SK-N-SH (cell line): ENCODE data around the gene BOLA3. TPM values are rescaled to one million over a fixed set of nuclear protein-coding genes. Genes with fewer than 3 reads are reported as not detected.

Source experiments
- CTCF ChIA-PET: fragments of 300-600, 350-600 bp; formaldehyde crosslinking; extraction: SDS; loops from one replicate; lab custom pipeline; 2021; lab: Yijun Ruan, JAX
- POLR2A ChIA-PET: fragments of 350-600 bp; sonication (Branson Sonifier 250); formaldehyde crosslinking; extraction: SDS; loops from one replicate; lab custom pipeline; 2020; ENCODE audit warnings: antibody characterized with exemption, inconsistent platforms; lab: Yijun Ruan, JAX
- DNase-seq: peaks from one replicate; pipeline ENCODE4 v3.0.0; 2012
- H2AFZ ChIP-seq: fragments of 200-600 bp; sonication (generic); 2 replicates; pipeline ENCODE4 v1.8.1; 2016; ENCODE audit warnings: antibody characterized with exemption, mild to moderate bottlenecking, low read depth
- H3F3A ChIP-seq: fragments of 200-600 bp; sonication (generic); replicated peaks from 2 replicates; pipeline ENCODE3; 2016; ENCODE audit warnings: antibody characterized with exemption, mild to moderate bottlenecking; ENCODE audit not compliant: insufficient read depth
- H3K27ac ChIP-seq, 2 experiments: fragments of 200-500 bp in 1 of 2; fragments of 200-600 bp in 1 of 2; sonication (Bioruptor generic) in 1 of 2; sonication (generic), shearing (Covaris generic) in 1 of 2; 2 replicates each; pipeline versions ENCODE4 v1.5.1 to v1.6.1; 2014 to 2016; ENCODE audit warnings: low read depth in 2 of 2, inconsistent platforms in 1 of 2, low read length in 1 of 2, mild to moderate bottlenecking in 1 of 2, mixed read lengths in 1 of 2
- H3K27me3 ChIP-seq: fragments of 200-600 bp; sonication (generic), shearing (Covaris generic); 2 replicates; pipeline ENCODE4 v1.6.1; 2016; ENCODE audit warnings: mixed run types; ENCODE audit not compliant: insufficient read depth
- H3K36me3 ChIP-seq, 2 experiments: fragments of 200-500 bp in 1 of 2; fragments of 200-600 bp in 1 of 2; sonication (Bioruptor generic) in 1 of 2; sonication (generic) in 1 of 2; replicated peaks in 1 of 2; 2 replicates each; pipeline versions ENCODE3 to v1.5.1; 2014 to 2016; ENCODE audit warnings: low read length in 1 of 2, mild to moderate bottlenecking in 1 of 2; ENCODE audit not compliant: insufficient read depth in 2 of 2, control insufficient read depth in 1 of 2
- H3K4me1 ChIP-seq, 2 experiments: fragments of 200-500 bp in 1 of 2; fragments of 200-600 bp in 1 of 2; sonication (Bioruptor generic) in 1 of 2; sonication (generic), shearing (Covaris generic) in 1 of 2; 2 replicates each; pipeline versions ENCODE4 v1.5.1 to v1.6.1; 2014 to 2016; ENCODE audit warnings: low read depth in 1 of 2, low read length in 1 of 2, mixed run types in 1 of 2; ENCODE audit not compliant: insufficient read depth in 2 of 2, control insufficient read depth in 1 of 2
- H3K4me2 ChIP-seq: fragments of 200-600 bp; sonication (generic), shearing (Covaris generic); 2 replicates; pipeline ENCODE4 v1.6.1; 2017; ENCODE audit warnings: mixed run types
- H3K4me3 ChIP-seq, 2 experiments: fragments of 200-500 bp in 1 of 2; fragments of 200-600 bp in 1 of 2; sonication (Bioruptor generic) in 1 of 2; sonication (generic), shearing (Covaris generic) in 1 of 2; 2 replicates each; pipeline versions ENCODE4 v1.5.1 to v1.8.1; 2014 to 2016; ENCODE audit warnings: low read depth in 2 of 2, inconsistent platforms in 1 of 2, low read length in 1 of 2, mild to moderate bottlenecking in 1 of 2, mixed read lengths in 1 of 2, moderate library complexity in 1 of 2
- H3K79me2 ChIP-seq: fragments of 200-600 bp; sonication (generic); 2 replicates; pipeline ENCODE4 v1.8.1; 2017; ENCODE audit warnings: mild to moderate bottlenecking; ENCODE audit not compliant: insufficient read depth
- H3K9ac ChIP-seq: fragments of 200-600 bp; sonication (generic); 2 replicates; pipeline ENCODE4 v1.6.1; 2017; ENCODE audit warnings: mixed run types
- H3K9me2 ChIP-seq: fragments of 200-600 bp; sonication (generic); 2 replicates; pipeline ENCODE4 v1.6.1; 2017; ENCODE audit warnings: mixed run types
- H3K9me3 ChIP-seq: fragments of 200-600 bp; sonication (generic); 2 replicates; pipeline ENCODE4 v1.6.1; 2017; ENCODE audit warnings: mixed run types, mild to moderate bottlenecking, moderate library complexity
- H4K20me1 ChIP-seq: fragments of 200-600 bp; sonication (generic); 2 replicates; pipeline ENCODE4 v1.6.1; 2017; ENCODE audit warnings: mild to moderate bottlenecking, mixed run types; ENCODE audit not compliant: insufficient read depth
- RAD21 ChIP-seq: IDR thresholded peaks from 2 replicates; pipeline ENCODE4 v1.6.1; 2012; ENCODE audit warnings: mild to moderate bottlenecking, low read length
- WGBS: methylation state at CpG from one replicate; pipeline ENCODE4 v1.1.6; 2017; ENCODE audit warnings: low lambda C conversion rate; 5-methylcytosine and 5-hydroxymethylcytosine counted together
- polyA plus RNA-seq, 3 experiments: library from polyadenylated mRNA; depleted of rRNA; stranded (reverse); fragments of >200 nt; gene quantifications; 2 replicates each; pipeline ENCODE4 v1.2.3, GENCODE V29; 2012
- TF ChIP-seq, protein P1 (sequence below): IDR thresholded peaks from 2 replicates; pipeline ENCODE4 v1.6.1; 2012; ENCODE audit warnings: mild to moderate bottlenecking, low read depth, low read length, moderate library complexity
- TF ChIP-seq, protein P2 (sequence below): fragments of 150-350 bp; IDR thresholded peaks from 2 replicates; pipeline ENCODE4 v1.6.1; 2016; ENCODE audit warnings: mild to moderate bottlenecking, low read depth, low read length
- TF ChIP-seq, protein P3 (sequence below): fragments of 200-600 bp; sonication (generic); IDR thresholded peaks from 2 replicates; pipeline ENCODE4 v1.6.1; 2017; ENCODE audit warnings: antibody characterized with exemption, mild to moderate bottlenecking, moderate library complexity

The BOLA3 gene
- polyA plus RNA-seq, 1 of the 3 experiments (the other 2 are of a cell fraction): 90.1 TPM

DNA sequence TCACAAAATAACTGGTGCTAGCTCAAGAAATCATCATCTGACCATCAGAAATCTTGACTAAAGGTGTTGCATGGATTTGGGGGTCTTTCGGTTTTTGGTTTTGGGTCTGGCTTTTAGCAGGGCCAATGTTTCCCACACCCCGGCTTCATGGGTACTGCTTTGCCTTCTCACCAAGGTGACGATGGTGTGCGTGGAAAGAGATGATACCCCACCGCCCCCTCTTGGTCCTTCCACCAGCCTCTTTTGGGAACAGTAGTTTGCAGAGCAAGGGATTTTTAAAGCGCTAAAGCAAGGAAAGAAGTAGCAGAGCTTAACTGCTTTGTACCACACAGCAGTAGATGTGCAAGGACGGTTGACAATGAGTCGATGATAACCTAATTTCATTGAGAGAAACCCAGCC, 42.3 kb downstream of the BOLA3 start:
- Histone ChIP-seq H3K4me2 (no peak overlapping the region), H3K79me2 (no peaks in the 10 kb centered on the region), H3F3A (no peaks in the 10 kb centered on the region), H2AFZ (no peak overlapping the region), H3K27me3 (no peaks in the 10 kb centered on the region), H3K9me3 (no peaks in the 10 kb centered on the region), H3K9me2 (no peaks in the 10 kb centered on the region), H3K27ac (no peak overlapping the region), H4K20me1 (no peaks in the 10 kb centered on the region), H3K4me3 (no peak overlapping the region), H3K9ac (no peak overlapping the region), H3K36me3 (peaks cover 0 to 38% of the 10 kb centered on the region in 2 experiments), H3K4me1 (no peaks in the 10 kb centered on the region)
- ChIA-PET CTCF (interaction anchor here (1.0 to 4.0 kb wide), 4 partner anchors 10 to 229 kb away, joined by 3 to 13 read pairs (median 3); no protein-coding TSS in a partner anchor), POLR2A (no interaction called here)
- no peak for DNase-seq
- TF ChIP-seq, protein P1, sequence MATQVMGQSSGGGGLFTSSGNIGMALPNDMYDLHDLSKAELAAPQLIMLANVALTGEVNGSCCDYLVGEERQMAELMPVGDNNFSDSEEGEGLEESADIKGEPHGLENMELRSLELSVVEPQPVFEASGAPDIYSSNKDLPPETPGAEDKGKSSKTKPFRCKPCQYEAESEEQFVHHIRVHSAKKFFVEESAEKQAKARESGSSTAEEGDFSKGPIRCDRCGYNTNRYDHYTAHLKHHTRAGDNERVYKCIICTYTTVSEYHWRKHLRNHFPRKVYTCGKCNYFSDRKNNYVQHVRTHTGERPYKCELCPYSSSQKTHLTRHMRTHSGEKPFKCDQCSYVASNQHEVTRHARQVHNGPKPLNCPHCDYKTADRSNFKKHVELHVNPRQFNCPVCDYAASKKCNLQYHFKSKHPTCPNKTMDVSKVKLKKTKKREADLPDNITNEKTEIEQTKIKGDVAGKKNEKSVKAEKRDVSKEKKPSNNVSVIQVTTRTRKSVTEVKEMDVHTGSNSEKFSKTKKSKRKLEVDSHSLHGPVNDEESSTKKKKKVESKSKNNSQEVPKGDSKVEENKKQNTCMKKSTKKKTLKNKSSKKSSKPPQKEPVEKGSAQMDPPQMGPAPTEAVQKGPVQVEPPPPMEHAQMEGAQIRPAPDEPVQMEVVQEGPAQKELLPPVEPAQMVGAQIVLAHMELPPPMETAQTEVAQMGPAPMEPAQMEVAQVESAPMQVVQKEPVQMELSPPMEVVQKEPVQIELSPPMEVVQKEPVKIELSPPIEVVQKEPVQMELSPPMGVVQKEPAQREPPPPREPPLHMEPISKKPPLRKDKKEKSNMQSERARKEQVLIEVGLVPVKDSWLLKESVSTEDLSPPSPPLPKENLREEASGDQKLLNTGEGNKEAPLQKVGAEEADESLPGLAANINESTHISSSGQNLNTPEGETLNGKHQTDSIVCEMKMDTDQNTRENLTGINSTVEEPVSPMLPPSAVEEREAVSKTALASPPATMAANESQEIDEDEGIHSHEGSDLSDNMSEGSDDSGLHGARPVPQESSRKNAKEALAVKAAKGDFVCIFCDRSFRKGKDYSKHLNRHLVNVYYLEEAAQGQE: no peak
- WGBS: 90% methylated on average over 8 of the region's 8 CpGs

DNA sequence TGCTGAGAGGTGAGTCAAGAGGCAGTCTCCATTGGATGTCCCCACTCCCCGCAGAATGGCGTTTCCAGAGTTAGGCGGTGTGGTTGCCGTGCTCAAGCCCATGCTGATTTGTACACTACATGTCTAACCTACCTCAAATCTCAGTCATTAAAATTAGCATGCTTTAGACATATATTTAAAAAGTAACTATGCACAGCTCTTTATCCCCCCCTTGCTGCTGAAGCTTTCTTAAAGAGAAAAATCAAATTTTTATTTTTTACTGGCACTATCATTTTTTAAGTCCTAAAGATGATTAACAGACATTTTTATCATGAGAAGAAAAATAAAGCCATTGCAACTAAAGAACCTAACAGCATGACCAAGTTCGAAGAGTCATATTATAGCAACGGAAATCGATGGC, 42.9 kb downstream of the BOLA3 start:
- H2AFZ ChIP-seq: no peak overlapping the region
- TF ChIP-seq RAD21: peak; percentile 31; the same call in 1 of the 2 replicates
- TF ChIP-seq, protein P2, sequence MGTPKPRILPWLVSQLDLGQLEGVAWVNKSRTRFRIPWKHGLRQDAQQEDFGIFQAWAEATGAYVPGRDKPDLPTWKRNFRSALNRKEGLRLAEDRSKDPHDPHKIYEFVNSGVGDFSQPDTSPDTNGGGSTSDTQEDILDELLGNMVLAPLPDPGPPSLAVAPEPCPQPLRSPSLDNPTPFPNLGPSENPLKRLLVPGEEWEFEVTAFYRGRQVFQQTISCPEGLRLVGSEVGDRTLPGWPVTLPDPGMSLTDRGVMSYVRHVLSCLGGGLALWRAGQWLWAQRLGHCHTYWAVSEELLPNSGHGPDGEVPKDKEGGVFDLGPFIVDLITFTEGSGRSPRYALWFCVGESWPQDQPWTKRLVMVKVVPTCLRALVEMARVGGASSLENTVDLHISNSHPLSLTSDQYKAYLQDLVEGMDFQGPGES: no peak
- TF ChIP-seq, protein P3, sequence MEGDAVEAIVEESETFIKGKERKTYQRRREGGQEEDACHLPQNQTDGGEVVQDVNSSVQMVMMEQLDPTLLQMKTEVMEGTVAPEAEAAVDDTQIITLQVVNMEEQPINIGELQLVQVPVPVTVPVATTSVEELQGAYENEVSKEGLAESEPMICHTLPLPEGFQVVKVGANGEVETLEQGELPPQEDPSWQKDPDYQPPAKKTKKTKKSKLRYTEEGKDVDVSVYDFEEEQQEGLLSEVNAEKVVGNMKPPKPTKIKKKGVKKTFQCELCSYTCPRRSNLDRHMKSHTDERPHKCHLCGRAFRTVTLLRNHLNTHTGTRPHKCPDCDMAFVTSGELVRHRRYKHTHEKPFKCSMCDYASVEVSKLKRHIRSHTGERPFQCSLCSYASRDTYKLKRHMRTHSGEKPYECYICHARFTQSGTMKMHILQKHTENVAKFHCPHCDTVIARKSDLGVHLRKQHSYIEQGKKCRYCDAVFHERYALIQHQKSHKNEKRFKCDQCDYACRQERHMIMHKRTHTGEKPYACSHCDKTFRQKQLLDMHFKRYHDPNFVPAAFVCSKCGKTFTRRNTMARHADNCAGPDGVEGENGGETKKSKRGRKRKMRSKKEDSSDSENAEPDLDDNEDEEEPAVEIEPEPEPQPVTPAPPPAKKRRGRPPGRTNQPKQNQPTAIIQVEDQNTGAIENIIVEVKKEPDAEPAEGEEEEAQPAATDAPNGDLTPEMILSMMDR: peak; percentile 32
- peaks cover 0 to 43% of the 10 kb centered on the region in 2 experiments for H3K36me3 ChIP-seq
- H3K4me1 ChIP-seq: no peaks in the 10 kb centered on the region
- no peak overlapping the region for H3K27ac ChIP-seq
- H3K4me2 ChIP-seq: no peak overlapping the region
- no peaks in the 10 kb centered on the region for H3K27me3 ChIP-seq
- CTCF ChIA-PET: interaction anchor here (1.0 to 1.3 kb wide), 3 partner anchors 33 to 276 kb away, joined by 3 to 5 read pairs (median 3); partner anchors contain the start of gene STAMBP
- no peaks in the 10 kb centered on the region for H4K20me1 ChIP-seq
- H3K79me2 ChIP-seq: no peaks in the 10 kb centered on the region
- POLR2A ChIA-PET: no interaction called here
- H3K4me3 ChIP-seq: no peak overlapping the region
- no peak overlapping the region for H3K9ac ChIP-seq
- H3K9me3 ChIP-seq: no peaks in the 10 kb centered on the region
- DNase-seq: no peak
- no peaks in the 10 kb centered on the region for H3K9me2 ChIP-seq
- 98% methylated on average over 7 of the region's 7 CpGs for WGBS
- no peaks in the 10 kb centered on the region for H3F3A ChIP-seq
